ENCODE measurements around the gene ALDH3A2.

DNA sequence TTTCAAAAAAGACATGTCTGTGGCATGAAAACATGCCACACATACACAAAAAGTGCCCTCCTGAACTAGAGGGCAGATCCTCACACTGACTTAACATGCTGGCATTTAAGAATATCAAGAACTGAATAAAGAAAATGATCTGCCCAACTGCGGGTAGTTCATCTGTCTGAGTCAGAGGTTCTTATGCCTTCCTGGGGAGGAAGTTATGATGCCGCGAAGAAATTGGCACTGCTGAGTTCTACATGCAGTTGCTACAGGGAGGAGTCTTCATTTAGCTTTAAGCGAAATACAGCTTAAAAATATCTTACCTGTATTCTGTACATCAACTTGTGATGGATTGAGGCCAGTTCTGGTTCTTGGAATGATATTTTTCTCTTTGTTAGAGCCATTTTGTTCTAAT, 6.3 kb downstream of the ALDH3A2 start:
- TF ChIP-seq, protein P1, sequence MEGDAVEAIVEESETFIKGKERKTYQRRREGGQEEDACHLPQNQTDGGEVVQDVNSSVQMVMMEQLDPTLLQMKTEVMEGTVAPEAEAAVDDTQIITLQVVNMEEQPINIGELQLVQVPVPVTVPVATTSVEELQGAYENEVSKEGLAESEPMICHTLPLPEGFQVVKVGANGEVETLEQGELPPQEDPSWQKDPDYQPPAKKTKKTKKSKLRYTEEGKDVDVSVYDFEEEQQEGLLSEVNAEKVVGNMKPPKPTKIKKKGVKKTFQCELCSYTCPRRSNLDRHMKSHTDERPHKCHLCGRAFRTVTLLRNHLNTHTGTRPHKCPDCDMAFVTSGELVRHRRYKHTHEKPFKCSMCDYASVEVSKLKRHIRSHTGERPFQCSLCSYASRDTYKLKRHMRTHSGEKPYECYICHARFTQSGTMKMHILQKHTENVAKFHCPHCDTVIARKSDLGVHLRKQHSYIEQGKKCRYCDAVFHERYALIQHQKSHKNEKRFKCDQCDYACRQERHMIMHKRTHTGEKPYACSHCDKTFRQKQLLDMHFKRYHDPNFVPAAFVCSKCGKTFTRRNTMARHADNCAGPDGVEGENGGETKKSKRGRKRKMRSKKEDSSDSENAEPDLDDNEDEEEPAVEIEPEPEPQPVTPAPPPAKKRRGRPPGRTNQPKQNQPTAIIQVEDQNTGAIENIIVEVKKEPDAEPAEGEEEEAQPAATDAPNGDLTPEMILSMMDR (tag by site-specific recombination; IDR thresholded peaks at IDR 0.05), result no peak
- TF ChIP-seq ZNF747 (tag by site-specific recombination; IDR thresholded peaks at IDR 0.05) (no peak), KLF10 (tag by site-specific recombination; IDR thresholded peaks at IDR 0.05) (no peak)
